ENCODE results near the gene DGAT2.

- TF ChIP-seq CTCF (IDR thresholded peaks at IDR 0.05) = no peak
- TF ChIP-seq SMAD3 (CRISPR knock-in tag; IDR thresholded peaks at IDR 0.05; ENCODE audit: borderline replicate concordance) = no peak
- TF ChIP-seq ZNF317 (CRISPR knock-in tag; IDR thresholded peaks at IDR 0.05; ENCODE audit: borderline replicate concordance, low read depth) = 0 out of 2 replicates have a peak, but pooled peaks have one; percentile 2
- TF ChIP-seq, protein P1, sequence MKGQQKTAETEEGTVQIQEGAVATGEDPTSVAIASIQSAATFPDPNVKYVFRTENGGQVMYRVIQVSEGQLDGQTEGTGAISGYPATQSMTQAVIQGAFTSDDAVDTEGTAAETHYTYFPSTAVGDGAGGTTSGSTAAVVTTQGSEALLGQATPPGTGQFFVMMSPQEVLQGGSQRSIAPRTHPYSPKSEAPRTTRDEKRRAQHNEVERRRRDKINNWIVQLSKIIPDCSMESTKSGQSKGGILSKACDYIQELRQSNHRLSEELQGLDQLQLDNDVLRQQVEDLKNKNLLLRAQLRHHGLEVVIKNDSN (CRISPR knock-in tag; IDR thresholded peaks at IDR 0.05) = no peak
- TF ChIP-seq PREB (CRISPR knock-in tag; IDR thresholded peaks at IDR 0.05; ENCODE audit: borderline replicate concordance) = no peak
- no peak for TF ChIP-seq NFYB (CRISPR knock-in tag; conservative IDR thresholded peaks at IDR 0.05; ENCODE audit: low read depth)
- TF ChIP-seq, protein P2, sequence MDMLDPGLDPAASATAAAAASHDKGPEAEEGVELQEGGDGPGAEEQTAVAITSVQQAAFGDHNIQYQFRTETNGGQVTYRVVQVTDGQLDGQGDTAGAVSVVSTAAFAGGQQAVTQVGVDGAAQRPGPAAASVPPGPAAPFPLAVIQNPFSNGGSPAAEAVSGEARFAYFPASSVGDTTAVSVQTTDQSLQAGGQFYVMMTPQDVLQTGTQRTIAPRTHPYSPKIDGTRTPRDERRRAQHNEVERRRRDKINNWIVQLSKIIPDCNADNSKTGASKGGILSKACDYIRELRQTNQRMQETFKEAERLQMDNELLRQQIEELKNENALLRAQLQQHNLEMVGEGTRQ (CRISPR knock-in tag; IDR thresholded peaks at IDR 0.05) = no peak
These were observed 562 bp downstream of the DGAT2 start for GRCh38 chr11:75768909-75769771.

Measured in WTC11 (cell line).